ENCODE data around the gene MEF2C. TPM values are rescaled to one million over a fixed set of nuclear protein-coding genes. Genes with fewer than 3 reads are reported as not detected.

Gene MEF2C
- total RNA-seq (2021) (1.4 to 3.6 TPM (median 1.7 TPM) in 3 replicates), Bru-seq, nascent RNA (percentile 44 among the genes with signal in this experiment)
- long read RNA-seq, experiment 1, partial matches to known transcripts, result 0 of 5 reads
- long read RNA-seq, experiment 1, other reads (novel, unspliced or antisense), result 4 of 5 reads
- long read RNA-seq, experiment 2, partial matches to known transcripts, result 0 of 3 reads
- long read RNA-seq, experiment 2, other reads (novel, unspliced or antisense), result 3 of 3 reads
- long read RNA-seq, experiment 3, partial matches to known transcripts, result 0 of 1 reads
- long read RNA-seq, experiment 3, other reads (novel, unspliced or antisense), result 1 of 1 reads

DNA sequence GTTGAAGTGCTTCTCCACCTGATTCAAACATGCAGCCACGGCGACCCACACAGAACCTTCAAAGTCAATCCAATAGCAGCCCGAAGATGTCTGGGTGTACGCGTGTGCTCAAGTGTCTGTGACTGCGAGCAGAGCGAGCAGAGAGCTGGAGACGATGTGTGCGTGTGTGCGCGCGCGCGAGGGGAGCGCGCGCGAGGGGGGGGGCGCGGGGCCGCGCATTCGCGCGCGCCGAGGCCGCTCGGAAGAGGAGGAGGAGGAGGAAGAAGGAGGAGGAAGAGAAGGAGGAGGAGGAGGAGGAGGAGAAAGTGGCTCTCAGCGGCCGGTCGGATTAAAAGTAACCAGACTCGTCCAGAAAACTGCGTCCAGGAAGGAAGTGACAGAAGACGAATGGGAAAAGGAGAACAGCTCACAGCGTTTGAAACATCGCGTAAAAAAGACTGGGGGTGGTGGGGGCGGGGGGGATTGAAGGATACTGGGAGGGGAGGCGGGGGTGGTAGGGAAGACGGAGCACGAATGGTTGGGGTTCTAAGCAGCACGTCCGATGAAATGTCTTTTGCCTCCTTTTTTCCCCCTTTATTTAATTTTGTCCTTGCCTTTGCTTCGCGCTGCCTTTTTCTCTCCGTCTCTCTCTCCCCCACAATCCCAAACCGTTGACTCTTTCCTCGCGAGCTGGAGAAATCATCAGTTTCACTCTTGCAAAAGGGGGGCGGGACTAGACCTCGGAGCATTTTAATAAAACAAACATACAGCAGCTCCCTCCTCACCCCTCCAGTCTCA lies at the start of gene MEF2C:
Gene MEF2C (minus strand): TSS at position 126 of the 777 bp plus-strand sequence. CDS start 59,396 bp downstream, outside the sequence.
- Mint-ChIP-seq H3K27me3 (ENCODE audit: low read depth) (peaks cover 42% of the 10 kb centered on the region), H3K27ac (peak within 1 kb of the TSS; percentile 50), H3K4me1 (peaks cover 18% of the 10 kb centered on the region), H3K4me3 (peak within 1 kb of the TSS; percentile 94), H3K9me3 (no peaks in the 10 kb centered on the region), H3K36me3 (no peaks in the 10 kb centered on the region)
- DNase-seq (ENCODE audit: low spot score) (peak; percentile 36), ATAC-seq (peak; percentile 59)
- TF ChIP-seq, protein P1, sequence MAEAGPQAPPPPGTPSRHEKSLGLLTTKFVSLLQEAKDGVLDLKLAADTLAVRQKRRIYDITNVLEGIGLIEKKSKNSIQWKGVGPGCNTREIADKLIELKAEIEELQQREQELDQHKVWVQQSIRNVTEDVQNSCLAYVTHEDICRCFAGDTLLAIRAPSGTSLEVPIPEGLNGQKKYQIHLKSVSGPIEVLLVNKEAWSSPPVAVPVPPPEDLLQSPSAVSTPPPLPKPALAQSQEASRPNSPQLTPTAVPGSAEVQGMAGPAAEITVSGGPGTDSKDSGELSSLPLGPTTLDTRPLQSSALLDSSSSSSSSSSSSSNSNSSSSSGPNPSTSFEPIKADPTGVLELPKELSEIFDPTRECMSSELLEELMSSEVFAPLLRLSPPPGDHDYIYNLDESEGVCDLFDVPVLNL (CRISPR knock-in tag; IDR thresholded peaks at IDR 0.05; ENCODE audit: borderline replicate concordance, low read depth), result no peak
- TF ChIP-seq ETV6 (CRISPR knock-in tag; IDR thresholded peaks at IDR 0.05), result no peak
- no peak for TF ChIP-seq ESRRA (CRISPR knock-in tag; IDR thresholded peaks at IDR 0.05; ENCODE audit: borderline replicate concordance)
- TF ChIP-seq ZNF396 (CRISPR knock-in tag; IDR thresholded peaks at IDR 0.05; ENCODE audit: borderline replicate concordance), result no peak
- TF ChIP-seq CREM (CRISPR knock-in tag; IDR thresholded peaks at IDR 0.05), result no peak
- TF ChIP-seq ZNF263 (CRISPR knock-in tag; IDR thresholded peaks at IDR 0.05; ENCODE audit: low read depth), result peak; percentile 90
- no peak for TF ChIP-seq SMAD4 (CRISPR knock-in tag; IDR thresholded peaks at IDR 0.05)
- TF ChIP-seq, protein P2, sequence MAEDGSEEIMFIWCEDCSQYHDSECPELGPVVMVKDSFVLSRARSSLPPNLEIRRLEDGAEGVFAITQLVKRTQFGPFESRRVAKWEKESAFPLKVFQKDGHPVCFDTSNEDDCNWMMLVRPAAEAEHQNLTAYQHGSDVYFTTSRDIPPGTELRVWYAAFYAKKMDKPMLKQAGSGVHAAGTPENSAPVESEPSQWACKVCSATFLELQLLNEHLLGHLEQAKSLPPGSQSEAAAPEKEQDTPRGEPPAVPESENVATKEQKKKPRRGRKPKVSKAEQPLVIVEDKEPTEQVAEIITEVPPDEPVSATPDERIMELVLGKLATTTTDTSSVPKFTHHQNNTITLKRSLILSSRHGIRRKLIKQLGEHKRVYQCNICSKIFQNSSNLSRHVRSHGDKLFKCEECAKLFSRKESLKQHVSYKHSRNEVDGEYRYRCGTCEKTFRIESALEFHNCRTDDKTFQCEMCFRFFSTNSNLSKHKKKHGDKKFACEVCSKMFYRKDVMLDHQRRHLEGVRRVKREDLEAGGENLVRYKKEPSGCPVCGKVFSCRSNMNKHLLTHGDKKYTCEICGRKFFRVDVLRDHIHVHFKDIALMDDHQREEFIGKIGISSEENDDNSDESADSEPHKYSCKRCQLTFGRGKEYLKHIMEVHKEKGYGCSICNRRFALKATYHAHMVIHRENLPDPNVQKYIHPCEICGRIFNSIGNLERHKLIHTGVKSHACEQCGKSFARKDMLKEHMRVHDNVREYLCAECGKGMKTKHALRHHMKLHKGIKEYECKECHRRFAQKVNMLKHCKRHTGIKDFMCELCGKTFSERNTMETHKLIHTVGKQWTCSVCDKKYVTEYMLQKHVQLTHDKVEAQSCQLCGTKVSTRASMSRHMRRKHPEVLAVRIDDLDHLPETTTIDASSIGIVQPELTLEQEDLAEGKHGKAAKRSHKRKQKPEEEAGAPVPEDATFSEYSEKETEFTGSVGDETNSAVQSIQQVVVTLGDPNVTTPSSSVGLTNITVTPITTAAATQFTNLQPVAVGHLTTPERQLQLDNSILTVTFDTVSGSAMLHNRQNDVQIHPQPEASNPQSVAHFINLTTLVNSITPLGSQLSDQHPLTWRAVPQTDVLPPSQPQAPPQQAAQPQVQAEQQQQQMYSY (CRISPR knock-in tag; IDR thresholded peaks at IDR 0.05), result no peak
- TF ChIP-seq, protein P3, sequence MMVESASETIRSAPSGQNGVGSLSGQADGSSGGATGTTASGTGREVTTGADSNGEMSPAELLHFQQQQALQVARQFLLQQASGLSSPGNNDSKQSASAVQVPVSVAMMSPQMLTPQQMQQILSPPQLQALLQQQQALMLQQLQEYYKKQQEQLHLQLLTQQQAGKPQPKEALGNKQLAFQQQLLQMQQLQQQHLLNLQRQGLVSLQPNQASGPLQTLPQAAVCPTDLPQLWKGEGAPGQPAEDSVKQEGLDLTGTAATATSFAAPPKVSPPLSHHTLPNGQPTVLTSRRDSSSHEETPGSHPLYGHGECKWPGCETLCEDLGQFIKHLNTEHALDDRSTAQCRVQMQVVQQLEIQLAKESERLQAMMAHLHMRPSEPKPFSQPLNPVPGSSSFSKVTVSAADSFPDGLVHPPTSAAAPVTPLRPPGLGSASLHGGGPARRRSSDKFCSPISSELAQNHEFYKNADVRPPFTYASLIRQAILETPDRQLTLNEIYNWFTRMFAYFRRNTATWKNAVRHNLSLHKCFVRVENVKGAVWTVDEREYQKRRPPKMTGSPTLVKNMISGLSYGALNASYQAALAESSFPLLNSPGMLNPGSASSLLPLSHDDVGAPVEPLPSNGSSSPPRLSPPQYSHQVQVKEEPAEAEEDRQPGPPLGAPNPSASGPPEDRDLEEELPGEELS (CRISPR knock-in tag; IDR thresholded peaks at IDR 0.05), result 0 out of 2 replicates have a peak, but pooled peaks have one; percentile 18
- TF ChIP-seq ZNF423 (CRISPR knock-in tag; IDR thresholded peaks at IDR 0.05), result no peak
- TF ChIP-seq, protein P4, sequence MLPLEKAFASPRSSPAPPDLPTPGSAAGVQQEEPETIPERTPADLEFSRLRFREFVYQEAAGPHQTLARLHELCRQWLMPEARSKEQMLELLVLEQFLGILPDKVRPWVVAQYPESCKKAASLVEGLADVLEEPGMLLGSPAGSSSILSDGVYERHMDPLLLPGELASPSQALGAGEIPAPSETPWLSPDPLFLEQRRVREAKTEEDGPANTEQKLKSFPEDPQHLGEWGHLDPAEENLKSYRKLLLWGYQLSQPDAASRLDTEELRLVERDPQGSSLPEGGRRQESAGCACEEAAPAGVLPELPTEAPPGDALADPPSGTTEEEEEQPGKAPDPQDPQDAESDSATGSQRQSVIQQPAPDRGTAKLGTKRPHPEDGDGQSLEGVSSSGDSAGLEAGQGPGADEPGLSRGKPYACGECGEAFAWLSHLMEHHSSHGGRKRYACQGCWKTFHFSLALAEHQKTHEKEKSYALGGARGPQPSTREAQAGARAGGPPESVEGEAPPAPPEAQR (CRISPR knock-in tag; IDR thresholded peaks at IDR 0.05), result 0 out of 2 replicates have a peak, but pooled peaks have one; percentile 41
- no peak for TF ChIP-seq GRHL2 (CRISPR knock-in tag; IDR thresholded peaks at IDR 0.05; ENCODE audit: insufficient replicate concordance, severe bottlenecking)
- TF ChIP-seq, protein P5, sequence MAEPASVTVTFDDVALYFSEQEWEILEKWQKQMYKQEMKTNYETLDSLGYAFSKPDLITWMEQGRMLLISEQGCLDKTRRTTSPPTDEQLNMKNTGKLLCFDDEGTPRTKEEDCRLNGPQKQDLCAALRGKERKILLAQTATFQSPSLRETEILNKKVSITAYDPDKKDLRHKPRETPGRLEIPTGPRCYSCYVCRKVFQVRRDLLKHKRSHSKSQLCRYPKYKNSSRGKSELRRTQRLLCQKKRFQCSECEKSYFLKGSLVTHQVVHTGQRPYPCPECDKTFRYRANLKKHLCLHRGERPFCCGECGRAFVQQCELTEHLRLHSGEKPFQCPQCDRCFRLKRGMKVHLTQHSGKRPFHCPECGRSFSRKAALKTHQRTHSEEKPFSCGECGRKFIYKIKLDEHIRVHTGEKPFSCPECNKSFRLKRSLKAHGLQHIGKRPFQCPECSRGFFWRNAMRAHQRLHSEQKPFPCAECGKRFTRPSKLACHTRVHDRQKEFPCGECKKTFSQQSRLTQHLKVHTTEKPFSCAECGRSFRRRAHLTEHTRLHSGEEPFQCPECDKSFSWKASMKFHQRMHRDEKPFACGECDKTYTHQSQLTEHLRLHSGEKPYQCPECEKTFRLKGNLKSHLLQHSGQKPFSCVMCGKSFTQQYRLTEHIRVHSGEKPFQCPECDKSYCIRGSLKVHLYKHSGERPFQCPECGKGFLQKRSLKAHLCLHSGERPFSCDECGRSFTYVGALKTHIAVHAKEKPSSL (CRISPR knock-in tag; conservative IDR thresholded peaks at IDR 0.05), result no peak
- TF ChIP-seq, protein P6, sequence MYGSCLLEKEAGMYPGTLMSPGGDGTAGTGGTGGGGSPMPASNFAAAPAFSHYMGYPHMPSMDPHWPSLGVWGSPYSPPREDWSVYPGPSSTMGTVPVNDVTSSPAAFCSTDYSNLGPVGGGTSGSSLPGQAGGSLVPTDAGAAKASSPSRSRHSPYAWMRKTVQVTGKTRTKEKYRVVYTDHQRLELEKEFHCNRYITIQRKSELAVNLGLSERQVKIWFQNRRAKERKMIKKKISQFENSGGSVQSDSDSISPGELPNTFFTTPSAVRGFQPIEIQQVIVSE (CRISPR knock-in tag; IDR thresholded peaks at IDR 0.05; ENCODE audit: borderline replicate concordance), result no peak
- no peak for TF ChIP-seq NFATC4 (CRISPR knock-in tag; IDR thresholded peaks at IDR 0.05)
- TF ChIP-seq KAT7 (CRISPR knock-in tag; IDR thresholded peaks at IDR 0.05; ENCODE audit: borderline replicate concordance), result no peak
- ChIA-PET POLR2A (interaction anchor here (0.8 kb wide), 1 partner anchor 1527 kb away, joined by 3 read pairs; no protein-coding TSS in a partner anchor), CTCF (interaction anchor here (0.5 to 1.3 kb wide), 5 partner anchors 9 to 181 kb away, joined by 3 to 6 read pairs (median 3); no protein-coding TSS in a partner anchor)
